Measurements from ENCODE around the gene GPR42.
"Not testable (repeated sequence)": the region's sequence is repeated elsewhere in the genome, so short reads cannot be mapped to it uniquely, and the experiment has no call there.

GPR42 gene

GRCh38 chr19:35347171-35347929 lies 23.5 kb upstream of the GPR42 start, which contains the start of gene FFAR1:
Gene FFAR1 (plus strand): TSS chr19:35347902. CDS start chr19:35351552, 3,650 bp downstream.
- peak; percentile 71 for DNase-seq

- DNase-seq, result no peak
Observed at GRCh38 chr19:35347930-35348298, 23.0 kb upstream of the GPR42 start.

GRCh38 chr19:35348911-35349611 lies 21.8 kb upstream of the GPR42 start:
- no peak for DNase-seq

GRCh38 chr19:35349614-35350521 lies 21.0 kb upstream of the GPR42 start:
- no peak for DNase-seq

GRCh38 chr19:35350591-35350990 lies 20.3 kb upstream of the GPR42 start:
- no peak for DNase-seq

GRCh38 chr19:35351411-35352176 lies 19.3 kb upstream of the GPR42 start:
- no peak for DNase-seq

GRCh38 chr19:35352177-35352447 lies 18.8 kb upstream of the GPR42 start:
- DNase-seq, result no peak

GRCh38 chr19:35352448-35353304 lies 18.2 kb upstream of the GPR42 start:
- peak; percentile 74 for DNase-seq

GRCh38 chr19:35353635-35354034 lies 17.2 kb upstream of the GPR42 start:
- DNase-seq, result no peak

GRCh38 chr19:35354898-35355297 lies 16.0 kb upstream of the GPR42 start:
- DNase-seq, result no peak

- no peak for DNase-seq
Observed at GRCh38 chr19:35355791-35356460, 14.9 kb upstream of the GPR42 start.

- peak; percentile 28 for DNase-seq
Observed at GRCh38 chr19:35357867-35358573, 12.8 kb upstream of the GPR42 start, which contains the start of gene FFAR3. Gene FFAR3 (plus strand): TSS chr19:35358460. CDS start chr19:35358891, 431 bp downstream.

- not testable (repeated sequence) for DNase-seq
Observed at GRCh38 chr19:35358834-35359233, 12.0 kb upstream of the GPR42 start.

GRCh38 chr19:35359395-35359794 lies 11.5 kb upstream of the GPR42 start:
- not testable (repeated sequence) for DNase-seq

GRCh38 chr19:35360081-35360480 lies 10.8 kb upstream of the GPR42 start:
- DNase-seq, result not testable (repeated sequence)

- DNase-seq, result no peak
Observed at GRCh38 chr19:35360880-35361420, 9.9 kb upstream of the GPR42 start.

- no peak for DNase-seq
Observed at GRCh38 chr19:35362261-35363000, 8.4 kb upstream of the GPR42 start.

- DNase-seq, result no peak
Observed at GRCh38 chr19:35363001-35363590, 7.8 kb upstream of the GPR42 start.

Data from CD4-positive, alpha-beta T cell treated with Interleukin-4 for 4 hours (primary cell).